Islet precursor cell (in vitro differentiated cells): ENCODE results near the gene TMEM250.

Source experiments
- DNase-seq: peaks from one replicate; pipeline ENCODE4 v3.0.0-alpha.2; 2018

The TMEM250 gene

DNA sequence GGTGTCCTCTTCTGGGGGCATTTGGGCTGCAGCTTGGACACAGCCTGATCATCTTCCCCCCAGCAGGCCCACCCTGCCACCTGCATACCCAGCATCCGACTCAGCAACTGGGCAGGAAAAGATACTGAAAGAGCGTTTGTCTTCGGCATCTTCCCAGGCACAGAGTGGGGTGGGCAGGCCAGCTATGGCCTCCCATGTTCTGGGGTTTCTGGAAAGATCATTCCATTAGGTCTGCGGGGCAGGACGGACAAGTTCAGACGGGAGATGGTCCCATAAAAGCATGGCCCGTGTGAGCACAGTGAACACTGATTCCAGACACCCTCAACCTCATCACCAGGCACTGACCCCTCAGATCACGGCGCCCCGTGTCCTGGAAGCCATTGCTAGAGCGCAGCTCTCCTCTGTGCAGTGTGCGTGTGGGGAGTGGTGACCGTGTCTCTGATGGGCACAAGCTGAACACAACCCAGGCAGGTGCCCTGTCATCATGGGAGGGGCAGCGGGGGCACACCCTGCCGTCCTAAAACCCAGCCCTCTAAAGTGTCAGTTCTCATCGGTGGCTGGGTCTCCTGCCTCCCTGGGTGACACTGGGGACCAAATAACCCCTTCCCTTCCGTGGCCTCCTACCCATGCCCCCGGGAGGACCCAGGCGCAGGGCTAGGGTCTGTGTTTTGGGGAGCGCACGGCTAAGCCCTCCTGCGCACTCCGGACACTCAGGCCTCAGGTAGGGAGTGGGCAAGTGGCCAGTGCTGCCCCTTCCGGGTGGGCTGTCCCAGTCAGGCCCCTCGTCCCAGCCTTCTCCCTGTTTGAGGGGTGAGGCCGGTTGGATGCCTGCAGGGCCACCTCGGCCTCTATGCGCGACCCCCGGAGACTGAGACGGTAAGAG, 13.2 kb upstream of the TMEM250 start:
- no peak for DNase-seq

DNA sequence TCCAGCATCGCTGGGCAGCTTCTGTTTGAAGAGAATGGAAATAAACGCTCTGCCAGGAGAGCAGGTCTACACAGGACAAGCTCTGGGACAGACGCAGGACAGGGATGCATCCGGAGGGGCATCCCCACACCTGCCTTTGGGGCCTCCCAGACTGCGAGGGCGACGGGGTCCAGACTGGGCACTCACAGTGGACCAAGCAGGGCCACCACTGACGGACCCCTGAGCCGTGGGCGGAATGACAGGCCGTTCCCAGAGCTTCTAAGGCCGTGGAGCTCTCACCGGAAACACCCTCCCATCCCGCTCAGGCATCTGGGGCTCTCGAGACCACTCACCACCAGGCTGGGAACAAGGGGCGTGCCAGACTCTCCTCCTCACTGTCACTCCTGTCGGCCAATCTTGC, 10.5 kb upstream of the TMEM250 start:
- DNase-seq = no peak

DNA sequence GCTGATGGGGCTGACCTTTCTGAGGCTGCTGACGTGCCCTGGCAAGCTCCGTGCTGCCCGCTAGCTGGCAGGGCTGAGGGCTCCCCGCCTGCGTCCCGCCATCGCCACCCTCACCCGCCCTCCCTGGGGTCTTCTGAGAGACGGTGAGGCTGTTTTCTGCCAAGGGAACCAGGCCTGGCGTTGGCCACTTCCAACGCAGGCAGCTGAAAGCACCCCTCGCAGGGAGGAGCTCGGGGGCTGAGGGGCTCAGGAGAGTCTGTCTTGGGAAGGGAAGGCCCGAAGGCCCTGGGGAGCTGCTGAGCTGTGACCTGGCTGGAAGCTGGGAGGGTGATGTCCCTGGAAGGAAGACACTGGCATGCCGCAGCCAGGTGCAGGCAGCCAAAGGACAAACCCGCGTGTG, 9.8 kb upstream of the TMEM250 start:
- no peak for DNase-seq

DNA sequence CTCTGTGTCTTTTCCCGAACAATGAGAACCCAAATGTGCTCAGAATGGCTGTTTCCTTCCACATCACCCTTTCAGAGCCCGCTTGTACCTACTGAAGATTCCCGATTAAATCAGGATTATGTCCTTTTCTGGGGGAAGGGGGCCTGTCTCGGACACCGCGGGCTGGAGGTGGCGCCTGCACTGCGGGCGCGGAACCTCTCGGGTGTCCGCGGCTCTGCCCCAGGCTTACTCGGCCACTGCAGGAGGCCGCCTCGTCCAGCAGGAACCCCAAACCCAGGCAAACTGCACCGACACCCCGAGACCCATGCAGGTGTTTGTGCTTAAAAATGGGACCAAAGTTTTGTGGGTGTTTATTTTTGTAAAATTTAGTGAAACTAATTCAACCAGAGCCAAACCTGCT, 8.6 kb upstream of the TMEM250 start:
- no peak for DNase-seq

DNA sequence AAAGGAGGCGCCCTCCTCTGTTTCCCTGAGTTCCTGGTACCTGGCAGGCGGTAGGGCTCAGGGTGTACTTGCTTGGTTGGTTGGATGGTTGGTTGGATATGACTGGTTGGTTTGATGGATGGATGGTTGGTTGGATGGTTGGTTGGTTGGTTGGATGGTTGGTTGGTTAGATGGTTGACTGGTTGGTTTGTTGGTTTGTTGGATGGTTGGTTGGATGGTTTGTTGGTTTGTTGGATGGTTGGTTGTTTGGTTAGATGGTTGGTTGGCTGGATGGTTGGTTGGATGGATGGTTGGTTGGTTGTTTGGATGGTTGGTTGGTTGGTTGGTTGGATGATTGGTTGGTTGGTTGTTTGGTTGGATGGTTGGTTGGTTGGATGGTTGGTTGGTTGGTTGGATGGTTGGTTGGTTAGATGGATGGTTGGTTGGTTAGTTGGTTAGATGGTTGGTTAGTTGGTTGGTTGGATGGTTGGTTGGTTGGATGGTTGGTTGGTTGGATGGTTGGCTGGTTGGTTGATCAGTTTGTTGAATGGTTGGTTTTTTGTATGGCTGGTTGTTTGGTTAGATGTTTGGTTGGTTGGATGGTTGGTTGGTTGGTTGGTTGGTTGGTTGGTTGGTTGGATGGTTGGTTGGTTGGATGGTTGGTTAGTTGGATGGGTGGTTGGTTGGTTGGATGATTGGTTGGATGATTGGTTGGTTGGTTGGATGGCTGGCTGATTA, 6.5 kb upstream of the TMEM250 start:
- no peak for DNase-seq

DNA sequence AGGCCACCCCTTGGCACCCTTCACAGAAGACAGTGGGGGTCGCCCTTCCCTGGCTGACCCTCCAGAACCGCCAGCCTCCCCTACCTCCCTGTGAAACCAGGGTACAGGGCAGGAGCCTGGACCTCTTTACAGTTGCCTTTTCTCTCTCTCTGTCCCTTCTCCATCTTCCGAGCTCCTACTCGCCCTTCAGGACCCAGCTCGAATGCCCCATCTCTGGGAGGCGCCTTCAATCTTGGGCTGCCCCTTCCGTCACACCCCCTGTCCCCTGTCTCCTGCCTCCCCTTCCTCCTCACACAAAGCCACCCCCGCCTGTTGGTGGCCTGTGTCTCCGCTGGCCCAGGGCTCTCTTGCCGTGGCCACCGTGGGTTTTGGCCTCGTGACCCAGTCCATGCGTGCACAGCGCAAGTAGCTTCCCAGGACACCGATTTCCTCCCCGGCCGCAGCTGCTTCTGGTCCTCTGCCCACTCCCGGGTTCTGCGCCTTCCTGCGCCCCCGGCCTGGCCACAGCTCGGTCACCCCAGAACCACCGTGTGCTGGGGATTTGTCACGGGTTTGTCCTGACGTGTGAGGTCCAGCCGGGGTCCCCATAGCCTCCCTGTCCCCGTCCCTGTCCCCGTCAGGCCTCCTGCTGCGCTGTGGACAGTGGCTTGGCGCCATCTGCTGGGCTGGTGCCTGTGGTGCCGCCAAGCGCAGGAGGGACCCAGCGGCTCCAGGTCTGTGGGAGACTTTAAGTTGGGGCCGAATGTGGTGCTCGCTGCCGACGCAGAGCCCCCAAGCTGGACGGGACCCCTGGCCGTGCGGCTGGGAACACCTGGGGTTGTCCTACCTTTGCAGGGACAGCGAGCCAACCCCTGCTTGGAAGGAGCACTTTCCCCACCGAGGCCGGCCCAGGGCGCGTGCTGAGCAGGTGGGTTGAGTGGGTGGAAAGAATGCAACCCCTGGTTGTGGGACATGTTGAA, 4.0 kb upstream of the TMEM250 start:
- DNase-seq = peak; percentile 87

DNA sequence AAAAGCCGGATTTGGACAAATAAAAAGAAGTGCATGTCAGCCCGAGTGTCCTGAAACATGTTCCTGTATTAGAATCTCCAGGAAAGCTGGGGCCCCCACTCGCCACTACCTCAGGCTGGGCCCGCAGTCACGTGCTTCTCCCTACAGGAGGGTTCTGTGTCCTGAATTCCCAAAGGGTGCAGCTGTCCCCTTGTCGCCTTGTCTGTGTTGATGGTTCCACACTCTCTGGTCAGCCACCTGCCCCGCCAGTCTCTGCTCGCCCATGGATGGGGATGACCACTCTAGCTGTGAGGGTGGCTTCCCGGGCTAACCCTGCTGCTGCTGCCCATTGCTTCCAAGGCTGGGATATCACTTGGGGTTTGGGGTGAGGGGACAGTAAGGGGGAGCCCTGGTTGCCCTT, 3.1 kb upstream of the TMEM250 start:
- DNase-seq = no peak

DNA sequence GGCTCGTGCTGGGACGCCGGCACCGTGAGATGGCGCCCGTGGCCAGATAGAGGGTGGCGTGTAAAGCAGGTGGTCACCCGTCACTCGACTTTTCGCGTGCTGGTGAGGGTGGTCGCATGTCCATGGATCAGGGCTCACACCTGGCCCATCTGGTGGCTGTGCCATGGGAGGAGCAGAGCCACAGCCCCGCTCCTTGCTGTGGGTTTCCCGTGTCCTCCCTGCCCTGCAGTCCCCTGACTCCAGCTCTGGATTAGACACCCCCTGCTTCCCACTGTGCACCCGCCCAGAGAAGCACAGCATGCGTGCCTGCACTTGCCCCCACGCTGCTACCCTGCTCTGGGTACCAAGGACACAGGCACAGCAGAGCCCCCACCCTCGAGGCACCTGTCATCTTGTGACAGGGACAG, 1.8 kb upstream of the TMEM250 start:
- no peak for DNase-seq

DNA sequence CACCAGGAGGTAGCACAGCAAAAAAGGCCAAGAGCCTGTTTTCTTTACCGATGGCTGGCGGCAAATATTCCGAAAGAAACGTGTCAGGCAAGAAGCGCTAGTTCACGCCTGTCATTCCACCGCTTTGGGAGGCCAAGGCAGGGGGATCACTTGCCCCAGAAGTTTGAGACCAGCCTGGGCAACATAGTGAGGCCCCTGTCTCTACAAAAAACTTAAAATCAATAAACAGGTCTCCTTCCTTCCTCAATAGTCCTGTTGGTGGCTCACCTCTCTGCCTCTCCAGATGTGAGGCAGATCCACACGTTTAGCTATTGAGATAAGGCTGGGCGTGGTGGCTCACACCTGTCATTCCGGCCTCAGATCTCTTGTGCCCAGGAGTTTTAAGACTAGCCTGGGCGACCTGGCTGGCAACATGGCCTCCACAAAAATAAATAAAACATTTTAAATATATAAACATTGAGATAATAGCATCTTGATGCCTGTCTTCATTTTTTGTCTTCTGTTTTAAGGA, 1.3 kb upstream of the TMEM250 start:
- no peak for DNase-seq

DNA sequence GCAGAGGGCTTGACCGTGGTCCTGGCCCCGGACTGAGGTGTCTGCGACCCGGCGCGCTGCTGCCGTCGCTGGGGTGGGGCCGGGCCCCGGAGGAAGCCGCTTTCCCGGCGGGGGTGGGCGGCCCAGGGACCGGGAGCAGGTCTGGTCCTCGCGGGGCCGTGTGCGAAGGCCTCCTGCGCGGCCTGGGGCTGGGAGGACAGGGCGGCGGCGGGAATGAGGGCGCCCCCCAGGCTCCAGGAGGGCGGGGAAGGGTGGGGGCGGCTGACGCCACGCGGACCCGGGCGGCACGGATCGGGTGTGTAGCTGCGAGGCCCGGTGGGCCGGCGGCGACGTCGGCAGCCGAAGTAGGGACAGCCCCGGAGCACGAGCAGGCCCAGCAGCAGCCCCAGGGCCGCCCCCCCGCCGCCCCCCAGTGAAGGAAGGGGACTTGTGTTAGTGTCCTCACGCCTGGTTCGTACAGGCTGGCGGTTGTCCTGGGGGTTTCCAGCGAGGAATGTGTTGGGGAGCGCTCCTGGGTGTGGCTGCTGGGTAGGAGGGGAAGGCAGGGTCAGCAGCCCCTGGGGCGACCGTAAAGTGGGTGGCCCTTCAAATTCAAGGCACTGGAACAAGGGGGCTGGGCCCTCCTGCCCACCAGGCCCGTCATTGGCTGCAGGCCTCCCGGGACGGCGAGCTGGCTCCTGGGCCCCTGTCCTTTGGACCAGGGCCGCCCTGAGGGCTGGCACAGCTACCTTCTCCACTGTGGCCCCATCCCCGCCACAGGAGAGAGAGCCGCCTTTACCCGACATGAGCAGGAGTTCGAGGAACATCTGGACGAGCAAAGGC, 597 bp upstream of the TMEM250 start:
- peak; percentile 88 for DNase-seq

DNA sequence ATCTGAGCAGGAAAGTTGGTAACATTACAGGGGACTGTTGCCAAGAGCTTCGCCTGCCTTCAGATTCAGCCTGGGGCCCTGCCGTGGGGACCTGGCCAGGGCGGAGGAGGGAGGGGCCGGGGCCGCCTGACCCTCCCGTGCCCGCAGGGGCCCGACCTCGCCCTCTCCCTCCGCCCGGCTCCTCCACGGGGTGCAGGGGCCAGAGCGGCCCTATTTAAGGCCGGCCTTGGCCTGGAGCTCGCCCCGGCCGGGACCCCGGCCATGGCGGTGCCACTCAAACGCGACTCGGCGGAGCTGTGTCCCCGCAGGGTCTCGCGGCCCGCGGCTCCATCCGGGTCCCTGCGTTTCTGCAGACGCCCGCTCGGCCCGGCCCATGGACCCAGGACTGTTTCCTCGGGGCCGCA, 757 bp downstream of the TMEM250 start:
- no peak for DNase-seq

DNA sequence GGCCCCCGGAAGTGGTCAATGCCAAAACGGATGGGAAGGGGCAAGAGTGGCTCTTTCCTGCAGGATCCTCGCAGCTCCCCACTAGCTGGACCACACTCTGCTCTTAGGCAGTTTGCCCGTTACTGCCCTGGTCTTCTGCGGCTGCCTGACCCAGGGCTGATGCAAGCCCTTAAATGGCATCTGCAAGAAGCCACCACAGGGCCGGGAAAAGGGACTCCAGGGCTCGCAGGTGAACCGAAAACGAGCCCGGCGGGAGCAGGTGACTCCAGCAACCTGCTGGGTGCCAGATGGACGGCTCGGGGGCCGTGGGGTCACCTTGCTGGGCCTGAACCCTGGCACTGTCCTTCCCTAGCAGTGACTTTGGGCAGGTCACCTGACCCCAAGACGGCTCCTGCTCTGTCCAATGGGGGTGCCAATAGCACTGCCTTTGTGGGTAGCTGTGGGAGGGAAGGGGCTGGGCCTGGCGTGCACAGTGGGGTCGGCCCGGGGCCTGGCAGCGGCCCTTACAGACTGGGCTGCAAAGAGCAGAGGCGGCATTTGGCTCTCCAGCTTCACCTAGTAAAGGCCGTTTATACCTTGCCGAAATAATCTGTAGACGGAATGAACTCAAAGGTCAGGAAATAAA, 1.3 kb downstream of the TMEM250 start:
- DNase-seq = no peak

DNA sequence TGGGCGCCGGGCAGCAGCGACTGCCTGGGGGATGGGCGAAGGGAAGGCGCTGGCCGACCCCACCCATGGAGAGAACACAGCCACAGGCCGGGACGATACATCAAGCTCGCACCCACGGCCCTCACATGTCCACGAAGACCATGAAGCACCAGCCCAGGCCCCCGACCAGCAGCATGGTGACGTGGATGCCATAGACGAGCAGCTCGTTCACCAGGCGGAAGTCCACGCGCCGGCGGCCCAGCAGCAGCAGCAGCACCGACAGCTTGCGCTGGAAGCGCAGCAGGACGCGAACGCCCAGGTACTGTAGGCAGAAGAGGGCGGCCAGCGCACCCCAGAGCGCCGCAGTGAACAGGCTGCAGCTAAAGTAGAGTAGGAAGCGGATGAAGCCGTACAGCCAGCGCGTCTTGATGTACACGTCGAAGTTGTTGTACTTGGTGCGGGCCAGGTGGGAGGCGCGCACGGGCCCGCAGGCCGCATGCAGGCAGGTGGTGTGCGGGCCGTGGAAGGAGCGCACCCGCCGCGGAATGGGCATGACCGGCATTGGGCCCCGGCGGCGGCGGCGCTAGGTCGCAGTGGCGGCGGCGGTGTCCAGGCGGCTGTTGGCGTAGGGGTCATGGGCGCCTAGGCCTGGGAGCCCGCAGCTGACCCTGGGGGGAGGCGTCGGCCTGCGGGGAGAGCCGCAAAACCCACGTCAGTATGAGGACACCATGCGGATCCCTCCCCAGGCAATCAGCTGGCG, 2.1 kb downstream of the TMEM250 start:
- no peak for DNase-seq

DNA sequence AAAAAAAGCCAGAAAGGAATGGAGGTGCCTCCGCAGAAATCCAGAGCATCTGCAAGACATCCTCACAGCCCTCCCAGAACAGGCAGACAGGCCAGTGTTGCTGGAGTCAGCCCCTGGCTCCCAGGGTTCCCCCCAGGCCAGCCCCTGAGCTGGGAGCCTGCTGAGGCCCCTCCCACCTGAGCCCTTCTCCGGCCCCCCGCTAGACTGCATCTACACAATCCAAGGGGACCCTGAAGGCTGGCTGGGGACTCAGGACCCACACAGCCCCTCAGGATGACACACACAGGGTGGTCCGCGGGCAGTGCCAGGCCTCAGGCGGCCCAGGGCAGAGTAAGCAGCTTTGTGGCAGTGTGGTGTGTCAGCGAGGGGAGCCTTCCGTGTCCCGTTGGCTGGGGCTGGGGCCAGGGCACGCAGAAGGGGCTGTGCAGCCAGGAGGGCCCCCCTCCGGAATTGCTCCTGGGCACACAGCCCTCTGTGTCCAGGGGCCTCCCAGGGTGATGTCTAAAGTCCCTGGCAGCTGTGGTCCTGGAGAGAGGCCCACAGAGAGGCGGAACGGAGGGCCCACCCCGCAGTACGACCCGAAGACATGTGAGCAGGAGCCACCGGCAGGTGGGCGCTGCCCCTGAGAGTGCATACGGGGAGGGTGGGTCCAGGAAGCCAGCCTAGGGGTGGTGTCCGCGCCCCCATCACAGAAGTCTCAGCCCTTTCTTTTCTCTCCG, 2.9 kb downstream of the TMEM250 start:
- DNase-seq = no peak

DNA sequence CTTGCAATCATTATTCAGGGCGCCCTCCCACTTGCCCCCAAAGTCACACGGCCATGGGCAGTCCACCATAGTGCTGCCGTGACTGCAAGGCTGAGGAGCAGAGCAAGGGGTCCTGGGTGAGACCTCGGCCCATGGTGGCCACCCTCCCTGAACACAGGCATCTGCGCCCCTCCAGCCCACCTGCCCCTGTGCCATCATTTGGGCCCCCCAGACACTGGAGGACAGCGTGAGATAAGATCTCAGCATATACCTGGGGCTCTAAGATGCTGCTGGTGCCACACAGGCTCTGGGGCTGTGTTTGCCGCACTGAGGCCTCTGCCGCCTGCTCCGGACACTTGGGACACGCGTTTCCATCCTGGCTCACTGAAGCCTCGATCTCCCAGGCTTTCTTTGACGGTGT, 3.5 kb downstream of the TMEM250 start:
- no peak for DNase-seq

DNA sequence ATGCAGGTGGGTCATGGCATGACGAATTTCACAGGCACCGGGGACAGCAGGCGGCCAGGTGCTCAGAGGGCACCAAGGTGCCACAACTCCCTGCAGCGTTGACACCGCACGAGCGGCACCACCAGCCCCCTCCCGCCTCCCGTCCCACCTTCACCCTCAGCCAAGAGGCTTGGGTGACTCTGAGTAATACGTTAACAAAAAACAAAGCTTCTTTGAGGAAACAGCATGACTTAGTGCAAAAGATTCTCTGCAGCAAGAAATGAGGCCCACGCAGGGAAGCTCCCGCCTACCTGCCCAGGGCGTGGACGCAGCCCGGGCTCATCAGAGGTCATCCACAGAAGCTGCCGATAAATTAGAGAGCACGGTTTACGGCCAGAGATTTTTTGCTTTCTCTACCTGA, 4.1 kb downstream of the TMEM250 start:
- no peak for DNase-seq

DNA sequence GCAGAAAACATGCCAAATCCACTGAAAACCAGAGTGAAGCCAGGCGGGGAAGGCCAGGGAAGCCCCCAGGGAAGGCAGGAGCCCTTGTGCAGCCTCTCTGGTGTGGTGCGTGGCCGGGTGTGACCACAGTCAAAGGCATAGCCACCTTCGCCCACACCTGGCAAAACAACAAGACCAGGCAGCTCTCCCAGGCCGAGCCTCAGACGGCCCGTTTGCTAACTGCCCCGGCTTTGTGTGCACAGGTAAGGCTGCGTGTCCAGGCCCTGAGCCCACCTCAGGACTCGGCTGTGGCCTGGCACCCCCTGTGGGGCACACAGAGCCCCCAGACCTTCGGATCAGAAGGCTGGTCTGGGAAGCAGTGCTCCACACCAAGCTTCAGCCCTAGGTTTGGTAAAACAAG, 6.1 kb downstream of the TMEM250 start:
- no peak for DNase-seq

DNA sequence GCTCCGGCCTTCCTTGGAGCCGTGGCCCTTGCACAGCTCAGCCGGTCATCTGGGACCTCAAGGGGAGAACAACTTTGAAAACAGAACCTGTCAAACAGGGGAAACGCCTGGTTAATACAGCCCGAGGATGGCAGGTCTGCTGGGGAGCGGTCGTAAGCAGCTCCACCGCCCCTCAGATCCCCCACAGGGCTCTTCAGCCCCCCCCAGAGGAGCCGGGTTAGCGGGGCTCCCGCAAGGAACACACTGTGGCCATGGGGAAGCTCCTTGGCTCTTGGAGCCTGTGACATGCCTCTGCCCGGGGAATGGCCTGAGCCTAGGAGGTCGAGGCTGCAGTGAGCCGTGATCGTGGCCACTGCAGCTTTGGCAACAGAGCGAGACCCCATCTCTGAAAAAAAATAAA, 6.8 kb downstream of the TMEM250 start:
- no peak for DNase-seq

DNA sequence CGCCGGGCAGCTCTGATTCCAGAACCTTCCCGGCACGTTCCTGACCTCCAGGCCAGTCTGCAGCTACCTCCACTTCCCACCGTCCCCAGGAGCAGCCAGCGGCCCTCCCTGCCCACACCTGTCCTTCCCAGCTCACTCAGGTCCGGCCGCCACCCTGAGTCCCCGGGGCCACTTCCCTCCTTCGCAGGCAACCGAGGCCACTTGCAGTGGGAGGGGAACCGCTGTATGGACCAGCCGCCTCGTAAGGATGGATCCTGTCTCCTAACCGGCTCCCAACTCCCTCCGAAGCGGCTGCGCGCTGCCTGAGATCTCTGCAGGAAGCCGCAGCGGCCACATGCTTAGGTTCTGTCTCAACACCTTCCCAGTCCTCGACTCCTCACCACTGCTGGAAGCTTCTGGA, 7.5 kb downstream of the TMEM250 start:
- no peak for DNase-seq
